Left renal pelvis (tissue), 4 donors: ENCODE results near the gene TMEM120B. TPM values are rescaled to one million over a fixed set of nuclear protein-coding genes. Genes with fewer than 3 reads are reported as not detected.

Experiments used
- DNase-seq, 4 donors: peaks; one replicate each; pipeline ENCODE4 v3.0.0-alpha.2; 2013; ENCODE audit warnings: low read depth in 4 of 4, low spot score in 3 of 4
- polyA plus RNA-seq, 4 donors: library from polyadenylated mRNA; unstranded; fragments of 120-200 nt; gene quantifications; one replicate each; pipeline ENCODE4 v1.2.1, GENCODE V29; 2013; ENCODE audit not compliant: insufficient read length in 4 of 4

TMEM120B gene
- polyA plus RNA-seq, 4 donors = 7.9 to 13.6 (median 10.3) TPM

DNA sequence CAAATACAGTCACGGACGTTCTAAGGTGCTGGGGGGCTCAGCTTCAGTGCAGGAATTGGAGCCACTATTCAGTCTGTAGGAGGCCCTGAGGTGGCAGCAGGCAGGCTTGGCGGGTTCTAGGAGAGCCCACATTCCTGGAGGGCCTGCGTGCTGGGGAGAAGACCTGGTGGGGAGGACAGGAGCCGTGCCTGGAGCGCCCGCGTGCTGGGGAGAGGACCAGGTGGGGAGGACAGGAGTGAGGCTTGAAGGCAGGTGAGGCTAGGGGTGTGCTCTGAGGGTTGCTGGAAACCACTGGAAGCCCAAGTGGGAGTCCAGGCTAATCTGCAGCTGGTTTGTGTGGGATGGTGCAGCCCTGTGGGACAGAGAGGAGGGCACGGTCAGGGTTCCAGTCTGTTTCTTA, 57.8 kb downstream of the TMEM120B start:
- no peak for DNase-seq

DNA sequence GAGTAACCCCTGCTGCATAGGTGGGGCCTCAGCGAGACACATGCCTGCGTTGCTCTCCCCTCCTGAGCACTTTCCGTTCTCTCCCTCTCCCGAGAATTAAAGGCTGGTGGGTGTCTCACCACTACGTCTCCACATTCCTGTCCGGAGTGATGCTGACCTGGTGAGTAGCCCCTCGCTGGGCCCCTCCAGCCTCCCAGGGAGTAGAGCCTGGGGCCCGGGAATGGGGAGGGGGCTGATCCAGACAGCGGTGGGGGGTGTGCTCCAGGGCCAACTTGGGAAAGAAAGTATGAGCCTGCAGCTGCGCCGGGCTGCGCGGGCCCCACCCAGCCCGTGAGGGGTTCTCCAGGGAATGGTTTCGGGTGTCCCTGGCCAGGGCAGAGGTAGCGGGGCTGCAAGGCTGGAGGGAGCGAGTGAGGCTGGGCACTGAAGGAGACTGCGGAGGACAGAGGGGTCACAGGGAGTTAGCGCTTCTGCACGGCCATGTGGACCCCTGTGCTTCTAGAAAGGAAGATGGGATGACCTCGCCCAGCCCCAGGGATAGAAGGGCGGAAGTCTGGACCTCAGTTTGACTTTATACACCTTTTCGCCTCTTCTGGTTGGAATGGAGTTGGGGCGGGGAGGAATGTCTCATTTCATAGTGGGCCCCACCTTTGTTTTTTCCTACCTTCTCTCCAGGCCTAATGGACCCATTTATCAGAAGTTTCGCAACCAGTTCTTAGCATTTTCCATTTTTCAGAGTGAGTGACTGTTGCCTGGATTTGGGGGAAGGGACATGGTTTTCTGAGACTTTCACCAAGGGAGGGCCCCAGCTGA, 58.5 kb downstream of the TMEM120B start:
- no peak for DNase-seq

DNA sequence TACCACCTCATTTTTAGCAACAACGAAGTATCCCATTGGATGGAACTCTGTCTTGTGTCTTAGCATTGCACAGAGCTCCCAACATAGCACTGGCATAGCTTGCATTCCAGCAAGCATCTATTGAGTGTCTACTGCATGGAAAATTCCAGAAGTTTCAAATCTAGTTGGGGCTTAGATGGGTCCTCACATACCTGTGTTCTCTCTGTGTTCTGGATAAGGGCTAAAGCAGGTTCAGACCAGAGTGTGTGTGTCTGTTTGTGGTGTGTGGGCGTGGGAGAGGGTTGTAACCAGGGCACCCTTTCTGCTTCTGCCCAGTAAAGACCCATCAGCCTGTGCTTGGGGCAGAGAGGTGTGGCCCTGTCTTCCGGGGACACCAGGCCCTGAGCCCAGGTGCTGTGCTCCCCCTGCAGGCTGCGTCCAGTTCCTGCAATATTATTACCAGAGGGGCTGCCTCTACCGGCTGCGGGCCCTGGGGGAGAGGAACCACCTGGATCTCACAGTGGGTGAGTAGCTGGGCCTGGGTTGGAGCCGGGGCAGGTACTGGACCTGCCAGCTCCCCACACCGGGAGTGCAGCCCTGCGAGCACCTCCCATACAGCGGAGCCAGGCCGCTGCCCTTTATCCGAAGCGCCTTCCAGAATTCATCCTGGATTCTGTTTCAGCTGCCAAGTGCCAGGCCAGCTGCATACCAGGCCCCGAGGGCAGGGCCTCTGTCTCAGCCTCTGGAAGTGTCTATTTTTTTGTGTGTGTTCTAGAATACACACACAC, 60.6 kb downstream of the TMEM120B start:
- no peak for DNase-seq

DNA sequence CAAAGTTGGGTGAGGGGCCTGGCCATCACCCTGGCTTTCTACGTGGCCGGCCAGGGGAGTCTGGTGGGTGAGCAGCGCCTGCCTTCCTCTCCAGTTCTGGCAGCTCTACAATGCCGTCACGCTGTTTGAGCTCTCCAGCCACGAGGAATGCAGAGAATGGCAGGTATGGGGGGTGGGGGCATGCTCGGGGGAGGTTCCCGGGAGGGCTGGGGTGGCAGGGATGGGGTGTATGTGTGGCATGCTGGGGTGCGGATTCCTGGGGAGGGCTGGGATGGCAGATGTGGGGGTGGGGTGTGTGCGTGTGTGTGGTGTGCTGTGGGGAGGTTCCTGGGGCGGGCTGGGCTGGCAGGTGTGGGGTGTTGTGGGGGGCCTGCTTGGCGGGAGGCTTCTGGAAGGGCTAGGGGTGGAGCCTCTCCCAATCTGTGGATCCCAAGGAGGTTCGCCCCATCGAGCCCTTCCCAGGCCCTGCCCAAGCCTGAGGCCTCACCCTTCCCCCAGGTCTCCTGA, 62.5 kb downstream of the TMEM120B start:
- no peak for DNase-seq

DNA sequence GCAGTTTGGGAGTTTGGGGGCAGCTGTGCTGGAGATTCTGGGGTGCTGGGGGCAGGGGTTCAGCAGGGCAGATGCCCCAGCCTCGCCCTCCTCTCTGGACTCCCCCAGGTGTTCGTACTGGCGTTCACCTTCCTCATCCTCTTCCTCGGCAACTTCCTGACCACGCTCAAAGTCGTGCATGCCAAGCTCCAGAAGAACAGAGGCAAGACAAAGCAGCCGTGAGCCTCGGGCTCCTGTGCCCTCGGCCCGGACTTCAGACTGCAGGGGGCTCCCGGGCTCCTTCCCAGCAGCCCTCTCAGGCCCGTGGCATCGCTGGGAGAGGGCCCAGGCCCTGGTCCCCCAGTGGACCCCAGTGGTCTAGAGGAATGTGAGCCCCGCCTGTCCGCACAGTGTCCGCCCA, 62.9 kb downstream of the TMEM120B start:
- DNase-seq = no peak

DNA sequence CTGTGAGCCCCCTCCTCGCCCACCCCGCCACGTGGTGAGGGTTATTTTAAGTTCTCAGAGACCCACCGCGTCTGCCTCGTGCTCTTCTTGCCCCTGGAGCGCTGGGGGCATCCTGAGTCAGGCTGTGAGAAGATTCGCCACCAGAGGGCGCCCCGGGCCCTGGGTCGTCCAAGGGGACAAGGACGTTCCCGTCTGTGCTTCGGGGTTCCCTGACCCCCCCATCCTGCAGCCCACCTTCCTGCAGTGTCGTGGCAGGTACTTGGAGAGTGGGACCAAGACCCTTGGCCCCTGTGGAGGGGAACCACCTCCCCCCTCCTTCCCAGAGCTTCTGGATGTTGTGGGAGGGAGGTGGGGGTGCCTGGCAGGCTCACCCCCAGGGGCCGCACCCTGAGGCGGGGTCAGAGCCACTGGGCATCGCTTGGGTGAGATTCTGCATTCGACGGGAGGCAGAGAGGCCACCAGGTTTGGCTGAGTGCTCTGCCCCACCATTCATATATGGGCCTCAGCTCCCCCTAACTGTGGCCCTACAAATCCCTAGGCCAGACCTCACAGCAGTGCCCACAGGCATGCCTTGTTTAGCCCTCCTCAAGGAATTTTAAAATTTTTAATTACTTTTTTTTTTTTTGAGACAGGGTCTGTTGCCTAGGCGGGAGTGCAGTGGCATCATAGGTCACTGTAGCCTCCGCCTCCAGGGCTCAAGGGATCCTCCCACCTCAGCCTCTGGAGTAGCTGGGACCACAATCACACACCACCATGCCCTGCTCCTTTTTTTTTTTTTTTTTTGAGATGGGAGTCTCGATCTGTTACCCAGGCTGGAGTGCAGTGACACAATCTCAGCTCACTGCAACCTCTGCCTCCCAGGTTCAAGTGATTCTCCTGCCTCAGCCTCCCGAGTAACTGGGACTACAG, 63.9 kb downstream of the TMEM120B start:
- no peak for DNase-seq

DNA sequence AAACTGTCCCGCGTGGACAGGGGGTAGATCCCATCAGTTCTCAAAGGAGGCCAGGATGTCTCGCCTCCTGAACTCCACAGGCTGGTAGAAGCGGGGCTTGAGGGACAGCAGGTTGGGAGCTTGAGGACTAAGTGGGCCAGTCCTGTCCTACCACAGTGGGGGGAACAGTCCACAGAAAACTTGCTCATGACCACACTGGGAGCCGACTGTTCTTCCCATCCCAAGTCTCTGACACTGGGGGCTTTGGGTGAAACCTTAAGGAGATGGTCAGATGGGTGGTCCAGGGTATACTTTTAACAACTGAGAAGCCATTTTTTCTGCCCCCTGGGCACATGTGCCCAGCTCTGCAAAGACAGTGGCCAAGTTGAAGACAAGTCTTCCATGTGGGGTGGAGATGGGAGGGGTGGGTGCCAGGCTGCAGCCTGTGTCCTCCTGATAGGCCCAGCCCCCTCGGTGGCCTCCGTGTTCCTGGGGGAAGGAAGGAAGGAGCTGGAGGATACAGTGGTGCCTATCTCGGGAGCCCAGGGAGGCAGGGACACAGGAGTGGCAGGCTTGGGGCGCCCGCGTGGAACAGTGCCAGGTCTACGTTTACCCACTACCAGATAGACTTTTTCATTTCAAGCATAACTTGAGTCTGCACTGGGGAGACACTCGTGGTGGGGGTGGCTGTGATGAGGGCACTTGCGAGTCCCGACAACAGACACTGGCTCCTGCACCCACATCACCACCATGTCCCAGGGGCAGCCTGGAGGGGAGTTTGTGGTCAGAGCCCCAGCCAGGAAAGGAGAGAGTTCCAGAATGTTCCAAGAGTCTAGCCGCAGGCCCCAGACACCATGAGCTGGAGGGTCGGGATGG, 66.2 kb downstream of the TMEM120B start:
- DNase-seq = no peak

DNA sequence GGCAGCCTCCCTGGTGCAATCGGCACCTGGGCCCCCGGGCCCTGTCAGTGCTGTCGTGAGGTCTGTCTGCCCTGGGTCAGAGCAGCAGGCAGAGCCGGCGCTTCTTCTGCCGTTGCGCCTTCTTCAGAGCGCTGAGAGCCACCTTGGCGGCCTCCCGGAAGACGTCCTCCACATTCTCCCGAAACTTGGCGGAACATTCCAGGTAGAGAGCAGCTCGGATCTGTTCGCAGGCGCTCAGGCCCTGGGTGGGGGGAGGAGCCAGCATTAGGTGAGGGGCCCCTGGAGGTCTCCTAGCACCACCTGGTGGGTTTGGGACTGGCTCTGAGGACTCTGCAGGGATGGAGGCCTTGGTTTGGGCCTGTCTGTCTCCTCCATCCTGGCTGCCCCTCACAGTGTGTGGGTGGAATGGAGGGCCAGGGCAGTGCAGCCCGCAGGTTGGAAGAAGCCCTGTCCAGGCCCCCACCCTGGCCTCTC, 66.9 kb downstream of the TMEM120B start:
- no peak for DNase-seq

DNA sequence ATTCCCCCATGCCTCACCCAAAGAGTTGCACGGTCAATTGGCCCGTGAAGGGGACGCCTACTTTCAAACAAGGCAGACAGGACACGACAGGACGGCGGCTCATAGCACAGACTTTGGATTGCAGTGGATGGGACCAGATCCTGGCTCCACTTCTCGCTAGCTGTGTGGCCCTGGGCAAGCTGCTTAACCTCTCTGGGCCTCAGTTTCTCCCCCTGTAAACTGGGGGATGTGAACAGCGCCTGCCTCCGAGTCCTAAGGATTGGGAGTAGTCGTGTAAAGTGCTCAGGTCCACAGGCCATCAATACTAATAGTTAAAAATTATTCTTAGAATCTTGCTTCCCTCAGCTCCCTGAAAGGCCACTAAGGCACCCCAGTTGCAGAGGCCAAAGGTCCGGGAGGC, 67.9 kb downstream of the TMEM120B start:
- no peak for DNase-seq

DNA sequence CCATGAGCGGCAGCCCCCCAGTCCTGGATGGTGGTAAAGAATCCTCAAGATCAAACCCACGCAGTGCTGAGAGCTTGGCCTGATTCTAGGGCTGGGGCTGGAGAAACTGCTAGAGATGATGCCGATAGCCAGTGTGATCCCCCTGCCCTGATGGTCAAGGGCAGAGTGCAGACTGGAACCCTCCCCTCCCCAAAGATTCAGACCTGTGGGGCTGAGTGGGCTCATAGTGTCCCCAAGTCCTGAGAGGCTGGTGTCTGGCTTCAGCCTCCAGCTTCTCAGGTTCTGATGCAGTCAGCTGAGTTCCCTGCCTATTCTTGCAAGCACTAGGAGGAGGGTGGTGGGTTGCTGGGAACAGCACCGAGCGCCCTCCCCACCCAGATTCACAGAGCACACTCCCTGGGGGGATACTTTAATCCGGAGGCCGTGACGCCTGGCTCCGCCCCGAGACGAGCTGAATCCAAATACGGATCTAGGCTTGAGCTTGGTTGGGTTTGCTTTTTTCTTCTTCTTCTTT, 69.0 kb downstream of the TMEM120B start:
- no peak for DNase-seq

DNA sequence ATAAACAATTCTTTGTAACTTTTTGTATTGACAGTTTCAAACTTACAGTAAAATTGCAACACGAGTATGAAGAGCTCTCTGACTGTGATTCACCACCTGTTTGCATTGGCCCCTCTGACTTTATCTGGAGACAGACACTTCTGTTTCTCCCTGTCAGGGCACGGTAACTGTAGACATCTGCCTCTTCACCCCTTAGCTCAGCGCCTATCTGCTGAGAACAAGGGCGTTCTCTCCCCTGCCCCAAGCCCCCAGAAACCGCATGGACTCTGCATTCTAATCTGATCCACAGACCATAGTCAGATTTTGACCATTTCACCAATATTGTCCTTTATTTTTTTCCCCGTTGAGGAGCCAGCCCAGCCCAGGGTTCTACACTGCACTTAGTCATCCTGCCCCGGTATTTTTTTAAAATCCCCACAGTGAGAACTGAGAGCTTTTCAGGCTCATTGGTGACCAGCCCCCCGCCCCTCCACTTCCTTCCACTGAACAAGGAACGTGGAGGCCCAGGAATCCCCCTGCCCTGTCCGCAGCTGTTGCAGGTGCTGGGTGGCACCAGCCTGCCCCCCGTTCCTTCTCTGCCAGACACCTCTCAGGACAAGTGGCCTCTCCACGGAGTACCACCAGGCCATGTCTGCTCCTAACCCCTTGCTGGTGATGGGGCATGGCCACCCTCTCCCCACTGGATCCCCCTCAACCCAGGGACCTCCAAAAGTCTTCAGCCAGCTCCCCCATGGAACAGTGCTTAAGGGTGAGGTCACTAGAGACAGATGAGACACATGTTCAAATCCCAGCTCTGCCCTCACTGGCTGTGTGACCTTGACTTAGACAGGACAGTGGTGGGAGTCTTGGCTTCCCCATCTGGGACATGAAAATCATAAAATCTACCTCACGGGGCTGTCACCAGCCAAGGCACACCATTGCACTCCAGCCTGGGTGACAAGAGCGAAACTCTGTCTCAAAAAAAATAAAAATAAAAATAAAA, 69.7 kb downstream of the TMEM120B start:
- no peak for DNase-seq

DNA sequence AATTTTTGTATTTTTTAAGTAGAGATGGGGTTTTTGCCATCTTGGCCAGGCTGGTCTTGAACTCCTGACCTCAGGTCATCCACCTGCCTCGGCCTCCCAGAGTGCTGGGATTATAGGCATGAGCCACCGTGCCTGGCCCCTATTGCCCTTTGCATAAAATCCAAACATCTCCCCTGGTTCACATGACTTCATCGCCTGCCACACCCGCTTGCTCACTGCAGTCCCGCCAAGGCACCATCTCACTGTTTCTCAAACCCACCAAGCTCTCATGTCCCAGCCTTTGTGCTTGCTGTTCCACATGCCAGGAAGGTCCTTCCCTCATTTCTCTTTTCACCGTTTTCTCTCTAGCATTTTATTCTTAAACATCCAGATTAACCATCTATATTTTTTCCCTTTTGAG, 71.2 kb downstream of the TMEM120B start:
- DNase-seq = no peak

DNA sequence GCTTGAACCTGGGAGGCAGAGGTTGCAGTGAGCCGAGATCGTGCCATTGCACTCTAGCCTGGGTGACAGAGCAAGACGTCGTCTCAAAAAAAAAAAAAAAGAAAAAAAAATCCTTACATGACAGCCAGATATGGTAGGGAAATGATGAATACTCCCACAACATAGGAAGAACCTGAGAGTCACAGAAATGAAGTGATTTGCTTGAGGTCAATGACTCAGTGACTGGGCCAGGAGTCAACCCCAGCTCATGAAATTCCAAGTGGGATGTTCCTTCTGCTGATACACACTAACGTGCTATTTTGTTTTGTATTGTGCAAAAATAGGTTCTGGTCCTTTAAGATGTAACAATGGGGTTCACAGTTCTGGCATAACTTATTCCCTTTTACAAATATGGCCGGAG, 71.9 kb downstream of the TMEM120B start:
- no peak for DNase-seq

DNA sequence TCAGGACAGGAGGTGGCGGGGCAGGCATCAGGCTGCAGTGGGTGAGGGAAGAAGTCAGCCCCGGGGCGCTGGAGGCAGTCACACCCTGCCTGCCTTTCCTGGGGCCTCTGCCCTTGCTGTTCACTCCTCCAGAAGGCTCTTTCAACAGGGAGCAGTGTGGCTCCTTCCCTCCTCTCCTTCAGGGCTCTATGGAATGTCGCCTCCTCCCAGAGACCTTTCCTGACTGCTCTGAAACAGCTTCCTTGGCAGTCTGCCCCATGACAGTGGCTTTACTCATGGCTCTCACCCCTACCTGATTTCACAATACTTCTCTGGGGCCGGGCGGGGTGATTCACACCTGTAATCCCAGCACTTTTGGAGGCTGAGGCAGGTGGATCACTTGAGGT, 73.9 kb downstream of the TMEM120B start:
- DNase-seq = no peak

DNA sequence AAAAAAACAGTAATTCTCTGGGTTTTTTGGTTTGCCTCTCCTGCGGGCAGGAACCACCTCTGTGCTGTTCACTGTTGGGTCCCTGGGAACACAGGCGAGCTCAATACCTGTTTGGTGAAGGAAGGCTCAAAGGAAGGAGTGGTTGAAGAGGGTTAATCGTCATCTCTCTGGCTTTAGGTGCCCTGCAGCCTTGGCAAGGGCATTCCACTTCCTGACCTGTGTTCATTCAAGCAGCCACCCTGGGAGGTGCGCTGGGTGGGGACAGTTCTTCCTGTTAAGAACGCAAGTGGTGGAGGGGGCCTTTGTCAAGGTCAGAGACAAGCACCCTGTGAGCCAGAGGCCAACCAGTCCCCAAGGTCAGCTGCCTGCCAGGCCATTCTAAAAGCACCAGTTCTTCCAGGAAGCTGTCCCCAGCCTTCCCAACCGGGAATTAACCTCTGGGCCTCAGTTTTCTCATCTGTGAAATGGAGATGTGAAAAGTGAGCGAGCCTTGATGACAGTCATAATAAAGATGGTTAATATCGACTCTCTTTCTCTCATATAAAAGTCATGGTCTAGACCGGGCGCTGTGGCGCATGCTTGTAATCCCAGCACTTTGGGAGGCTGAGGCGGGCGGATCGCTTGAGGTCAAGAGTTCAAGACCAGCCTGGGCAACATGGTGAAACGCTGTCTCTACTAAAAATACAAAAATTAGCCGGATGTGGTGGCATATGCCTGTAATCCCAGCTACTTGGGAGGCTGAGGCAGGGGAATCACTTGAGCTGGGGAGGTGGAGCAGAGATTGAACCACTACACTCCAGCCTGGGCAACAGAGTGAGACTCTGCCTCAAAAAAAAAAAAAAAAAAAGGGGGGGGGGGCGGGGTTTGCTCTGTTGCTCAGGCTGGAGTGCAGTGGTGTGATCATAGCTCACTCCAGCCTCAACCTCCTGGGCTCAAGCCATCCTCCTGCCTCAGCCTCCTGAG, 74.8 kb downstream of the TMEM120B start:
- DNase-seq = no peak

DNA sequence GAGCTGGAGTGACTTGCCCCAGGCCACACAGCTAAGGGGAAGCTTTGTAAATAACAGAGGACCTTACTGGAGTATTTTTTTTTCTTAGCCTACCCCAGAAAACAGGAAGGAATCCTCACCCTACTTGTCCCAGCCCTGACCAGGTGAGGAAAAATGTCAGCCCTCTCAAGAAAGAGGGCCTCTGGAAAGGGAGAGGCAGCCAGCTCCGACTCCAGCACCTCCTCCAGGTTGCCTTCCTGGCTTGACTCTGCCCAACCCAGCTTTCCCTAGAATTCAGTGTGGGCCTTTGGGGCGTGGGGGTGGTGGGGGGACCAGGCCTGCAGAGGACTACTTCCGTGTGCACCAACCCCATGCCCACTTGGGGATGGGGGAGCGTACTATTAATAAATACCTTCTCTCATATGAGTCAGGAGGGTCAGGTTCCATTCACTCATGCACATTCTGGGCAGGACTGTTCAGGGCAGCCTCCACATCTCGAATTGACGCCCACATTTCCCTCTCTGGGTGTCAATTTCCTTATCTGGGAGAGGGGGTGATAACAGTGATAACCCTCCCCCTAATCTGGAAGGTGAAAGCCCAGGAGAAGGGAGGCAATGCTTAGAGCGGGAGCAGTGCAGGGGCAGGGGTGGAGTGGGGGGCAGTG, 75.7 kb downstream of the TMEM120B start:
- DNase-seq = no peak
